ENCODE results near the gene CENPV. TPM values are rescaled to one million over a fixed set of nuclear protein-coding genes. Genes with fewer than 3 reads are reported as not detected.

Gene CENPV
- total and polyA plus RNA-seq, 10 donors = 5.1 to 24.5 (median 10.8) TPM

DNA sequence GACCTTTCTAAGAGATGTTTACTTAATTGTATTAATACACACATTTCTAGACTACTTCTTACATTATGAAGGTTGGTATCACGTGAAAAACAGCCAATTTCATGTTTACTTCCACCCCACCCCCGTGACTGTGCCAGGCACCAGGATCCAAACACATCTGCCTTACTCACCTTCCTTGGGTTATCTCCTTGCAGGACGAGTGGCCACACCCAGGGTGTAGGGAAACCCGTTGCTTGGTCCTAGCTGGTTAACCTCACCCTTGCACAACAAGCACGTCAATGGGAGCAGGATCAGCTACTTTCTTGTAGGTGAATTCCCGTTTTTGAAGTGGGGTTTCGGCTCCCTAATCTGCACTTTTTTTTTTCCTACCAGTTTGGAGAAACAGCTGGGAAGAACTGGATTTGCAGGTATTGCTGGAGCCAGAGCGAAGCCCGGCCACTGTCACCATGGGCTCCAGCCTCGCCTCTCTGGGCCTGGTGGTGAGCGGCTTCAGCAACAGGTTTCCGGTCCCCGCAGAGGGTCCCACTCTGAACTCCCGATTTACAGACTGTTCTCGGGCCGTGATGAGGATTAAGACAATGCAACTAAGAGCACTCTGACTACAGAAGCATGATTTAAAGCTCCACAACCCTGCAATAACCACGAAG, 25.5 kb upstream of the CENPV start:
- no peak for TF ChIP-seq POLR2A (IDR thresholded peaks at IDR 0.05)
- TF ChIP-seq POLR2AphosphoS5 (IDR thresholded peaks at IDR 0.05) = no peak
- TF ChIP-seq, protein P1, sequence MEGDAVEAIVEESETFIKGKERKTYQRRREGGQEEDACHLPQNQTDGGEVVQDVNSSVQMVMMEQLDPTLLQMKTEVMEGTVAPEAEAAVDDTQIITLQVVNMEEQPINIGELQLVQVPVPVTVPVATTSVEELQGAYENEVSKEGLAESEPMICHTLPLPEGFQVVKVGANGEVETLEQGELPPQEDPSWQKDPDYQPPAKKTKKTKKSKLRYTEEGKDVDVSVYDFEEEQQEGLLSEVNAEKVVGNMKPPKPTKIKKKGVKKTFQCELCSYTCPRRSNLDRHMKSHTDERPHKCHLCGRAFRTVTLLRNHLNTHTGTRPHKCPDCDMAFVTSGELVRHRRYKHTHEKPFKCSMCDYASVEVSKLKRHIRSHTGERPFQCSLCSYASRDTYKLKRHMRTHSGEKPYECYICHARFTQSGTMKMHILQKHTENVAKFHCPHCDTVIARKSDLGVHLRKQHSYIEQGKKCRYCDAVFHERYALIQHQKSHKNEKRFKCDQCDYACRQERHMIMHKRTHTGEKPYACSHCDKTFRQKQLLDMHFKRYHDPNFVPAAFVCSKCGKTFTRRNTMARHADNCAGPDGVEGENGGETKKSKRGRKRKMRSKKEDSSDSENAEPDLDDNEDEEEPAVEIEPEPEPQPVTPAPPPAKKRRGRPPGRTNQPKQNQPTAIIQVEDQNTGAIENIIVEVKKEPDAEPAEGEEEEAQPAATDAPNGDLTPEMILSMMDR (IDR thresholded peaks at IDR 0.05 in 8 of 11, conservative IDR thresholded peaks at IDR 0.05 in 3 of 11) = no peak
- DNase-seq = peak; percentile 73
- no peaks in the 10 kb centered on the region for H3K9me3 ChIP-seq
- no peaks in the 10 kb centered on the region for H3K27me3 ChIP-seq (replicated peaks in 1 of 7)
- H3K4me3 ChIP-seq = no peak overlapping the region
- H3K4me1 ChIP-seq = peaks cover 17 to 39% (median 28%) of the 10 kb centered on the region in 6 donors
- H3K36me3 ChIP-seq = peaks cover 0 to 21% (median 15%) of the 10 kb centered on the region in 6 donors
- no peak overlapping the region for H3K27ac ChIP-seq
- WGBS, 5 donors = 81 to 88% (median 86%) methylated on average over 17 of the region's 17 CpGs
- intact Hi-C loops (cut with DNase I; ENCODE audit: low total_unique reads) = no loop called here

DNA sequence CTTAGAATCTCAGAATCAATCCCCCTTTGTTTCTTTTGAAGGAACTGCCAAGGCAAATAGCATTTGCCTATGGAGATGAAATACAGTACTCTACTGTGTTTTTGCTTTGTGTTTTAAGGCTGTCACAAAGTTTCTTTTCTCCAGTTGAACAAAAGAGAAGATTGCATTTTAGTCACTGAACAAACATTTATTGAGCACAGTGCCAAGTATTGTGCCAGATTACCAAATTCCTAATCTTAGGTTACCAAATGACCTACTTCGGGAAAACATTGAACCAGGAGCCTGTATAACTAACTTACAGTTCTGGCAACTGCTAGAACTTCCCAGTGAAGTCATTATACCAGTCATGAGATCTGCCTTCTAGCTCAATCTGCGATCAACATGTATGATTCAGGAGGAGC, 24.7 kb upstream of the CENPV start:
- TF ChIP-seq POLR2AphosphoS5 (IDR thresholded peaks at IDR 0.05) (no peak), POLR2A (IDR thresholded peaks at IDR 0.05) (no peak)
- TF ChIP-seq, protein P1 (IDR thresholded peaks at IDR 0.05 in 8 of 11, conservative IDR thresholded peaks at IDR 0.05 in 3 of 11) = no peak
- H3K36me3 ChIP-seq = peaks cover 0 to 13% (median 10%) of the 10 kb centered on the region in 6 donors
- no peaks in the 10 kb centered on the region for H3K27me3 ChIP-seq (replicated peaks in 1 of 7)
- no peak overlapping the region for H3K27ac ChIP-seq
- DNase-seq = no peak
- 84 to 90% (median 87%) methylated on average over 2 of the region's 2 CpGs for WGBS, 5 donors
- intact Hi-C loops (cut with DNase I; ENCODE audit: low total_unique reads) = no loop called here
- no peak overlapping the region for H3K4me3 ChIP-seq
- peaks cover 9 to 31% (median 20%) of the 10 kb centered on the region in 6 donors for H3K4me1 ChIP-seq
- H3K9me3 ChIP-seq = no peaks in the 10 kb centered on the region

DNA sequence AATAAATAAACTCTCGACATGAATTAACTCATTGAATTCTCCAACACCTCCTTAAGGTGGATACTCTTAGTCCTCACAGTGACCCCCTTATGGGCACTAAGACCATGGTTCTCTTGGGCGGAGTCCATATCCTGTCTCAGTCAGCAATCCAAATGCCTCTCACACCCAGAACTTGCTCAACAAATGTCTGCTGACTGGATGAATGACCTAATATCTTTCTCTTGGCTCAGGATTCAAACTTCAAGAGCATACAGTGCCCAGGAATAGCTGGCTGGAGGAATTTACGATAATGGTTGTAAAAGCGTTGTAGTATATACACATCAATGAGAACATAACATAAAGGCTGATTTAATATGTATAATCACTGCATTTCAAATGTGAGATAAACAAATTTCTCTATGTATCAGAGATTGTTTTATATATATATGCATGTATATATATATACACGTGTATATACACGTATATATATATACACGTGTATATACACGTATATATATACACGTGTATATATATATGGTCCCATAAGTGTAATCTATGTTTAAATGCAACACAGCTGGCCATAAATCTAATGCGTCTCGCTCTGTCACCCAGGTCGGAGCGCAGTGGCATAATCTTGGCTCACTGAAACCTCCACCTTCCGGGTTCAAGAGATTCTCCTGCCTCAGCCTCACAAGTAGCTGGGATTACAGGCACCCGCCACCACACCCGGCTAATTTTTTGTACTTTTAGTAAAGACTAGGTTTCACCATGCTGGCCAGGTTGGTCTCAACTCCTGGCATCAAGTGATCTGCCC, 21.1 kb upstream of the CENPV start:
- intact Hi-C loops (cut with DNase I; ENCODE audit: low total_unique reads) = no loop called here
- H3K9me3 ChIP-seq = no peaks in the 10 kb centered on the region
- peaks cover 0 to 4% (median 0%) of the 10 kb centered on the region in 6 donors for H3K4me1 ChIP-seq
- H3K4me3 ChIP-seq = no peak overlapping the region
- no peak overlapping the region for H3K27ac ChIP-seq
- no peaks in the 10 kb centered on the region for H3K27me3 ChIP-seq (replicated peaks in 1 of 7)
- 87 to 95% (median 92%) methylated on average over 16 of the region's 16 CpGs for WGBS, 5 donors
- DNase-seq = no peak
- no peaks in the 10 kb centered on the region for H3K36me3 ChIP-seq
- TF ChIP-seq POLR2A (IDR thresholded peaks at IDR 0.05) = no peak
- TF ChIP-seq POLR2AphosphoS5 (IDR thresholded peaks at IDR 0.05) = no peak

DNA sequence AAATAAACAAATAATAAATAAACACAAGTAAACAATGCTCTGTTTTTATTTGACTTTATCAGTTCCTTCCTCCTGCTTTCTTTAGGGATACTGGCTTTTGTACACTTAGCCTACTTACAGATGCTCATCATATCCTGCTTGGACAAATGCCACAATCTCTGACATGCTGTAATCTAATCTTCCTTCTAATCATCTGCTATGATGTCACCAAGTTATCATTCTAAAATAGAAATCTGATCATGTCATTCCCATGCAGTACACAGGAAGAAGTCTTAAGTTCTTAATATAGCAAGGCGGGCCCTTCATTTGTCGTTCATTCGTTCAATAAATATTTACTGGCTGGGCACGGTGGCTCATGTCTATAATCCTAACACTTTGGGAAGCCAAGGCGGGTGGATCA, 18.5 kb upstream of the CENPV start:
- Histone ChIP-seq H3K4me3 (no peak overlapping the region), H3K27ac (no peak overlapping the region), H3K36me3 (no peaks in the 10 kb centered on the region), H3K9me3 (no peaks in the 10 kb centered on the region), H3K4me1 (no peaks in the 10 kb centered on the region), H3K27me3 (replicated peaks in 1 of 7) (no peaks in the 10 kb centered on the region)
- no peak for DNase-seq
- 71 to 84% (median 80%) methylated on average over 5 of the region's 5 CpGs for WGBS, 5 donors
- TF ChIP-seq POLR2AphosphoS5 (IDR thresholded peaks at IDR 0.05) = no peak
- TF ChIP-seq POLR2A (IDR thresholded peaks at IDR 0.05) = no peak
- TF ChIP-seq, protein P1 (IDR thresholded peaks at IDR 0.05 in 8 of 11, conservative IDR thresholded peaks at IDR 0.05 in 3 of 11) = no peak
- intact Hi-C loops (cut with DNase I; ENCODE audit: low total_unique reads) = no loop called here
